GM21390 (cell line): ENCODE results near the gene ANAPC7.
"Not testable (repeated sequence)": the region's sequence is repeated elsewhere in the genome, so short reads cannot be mapped to it uniquely, and the experiment has no call there.

ENCODE experiments used
- ATAC-seq: cut with Tn5 transposase; IDR thresholded peaks from one replicate; pipeline ENCODE4 v1.9.1; 2021; ENCODE audit not compliant: unreplicated experiment

The ANAPC7 gene

DNA sequence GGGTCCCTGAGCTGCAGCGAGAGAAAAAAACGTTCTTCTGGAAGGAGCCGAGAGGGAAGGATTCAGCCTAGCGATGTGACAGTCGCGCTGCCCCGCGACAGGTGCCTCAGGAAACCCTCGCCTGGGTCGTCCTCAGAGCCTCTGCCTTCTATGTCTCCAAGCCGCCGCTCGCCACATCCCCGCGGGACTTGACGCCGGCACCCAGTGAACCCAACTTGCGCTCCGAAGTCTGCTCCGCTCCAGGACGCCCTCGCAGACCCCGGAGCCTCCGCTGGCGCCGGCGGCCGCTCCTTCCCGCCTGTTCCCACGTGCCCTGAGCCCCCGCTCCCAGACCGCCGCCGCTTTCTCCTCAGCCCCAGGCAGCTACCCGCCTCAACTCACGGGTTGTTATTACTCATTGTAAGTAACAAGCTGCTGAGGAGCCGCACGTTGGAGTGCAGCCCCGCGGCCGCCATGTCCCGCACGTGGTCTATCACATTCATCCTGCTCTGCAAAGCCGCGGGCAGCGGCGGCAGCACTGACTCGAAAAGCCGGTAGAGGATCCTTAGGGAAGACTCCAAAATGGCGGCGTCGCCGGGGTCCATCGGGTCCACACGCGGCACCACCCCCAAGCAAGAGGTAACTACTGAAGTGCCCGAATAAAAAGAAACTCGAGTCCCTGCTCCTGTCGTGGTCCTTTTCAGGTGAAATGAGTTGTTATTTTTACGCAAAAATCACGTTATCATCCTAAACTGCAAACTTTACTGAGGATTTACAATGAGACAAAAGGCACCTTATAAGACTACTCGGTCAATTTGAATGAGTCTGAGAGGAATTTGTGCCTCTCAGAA lies at the start of gene ANAPC7:
Gene ANAPC7, minus strand, starts transcription at position 563 of the 830 bp plus-strand sequence. Its CDS starts 81 bp downstream, at position 482.
- peak; percentile 69 for ATAC-seq

DNA sequence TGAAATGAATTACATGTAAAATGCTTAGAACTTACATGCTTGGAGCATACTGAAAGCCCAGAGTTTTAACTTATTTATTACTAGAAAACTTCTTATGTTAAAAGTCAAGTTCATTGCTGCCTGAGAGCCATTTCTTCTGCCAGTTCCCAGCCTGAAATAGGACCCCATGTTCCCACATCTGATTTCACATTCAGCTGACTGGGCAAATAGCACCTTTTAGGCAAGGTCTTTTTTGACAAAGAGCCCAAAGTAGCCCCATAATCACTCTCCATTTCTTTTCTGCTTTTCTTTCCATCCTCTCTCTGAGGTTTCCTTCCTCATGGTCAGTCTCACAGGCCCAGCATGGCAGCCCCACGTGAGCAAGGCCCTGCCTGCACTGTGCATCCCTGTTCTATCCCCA lies 47.8 kb upstream of the ANAPC7 start:
- ATAC-seq = no peak

- ATAC-seq = peak; percentile 90
Observed at GRCh38 chr12:110449799-110450497, 46.4 kb upstream of the ANAPC7 start, which contains the start of gene ARPC3. TSS of gene ARPC3 (minus strand) at chr12:110450337. CDS start at chr12:110450260, 77 bp downstream.

GRCh38 chr12:110444455-110444854 lies 40.9 kb upstream of the ANAPC7 start:
- no peak for ATAC-seq

DNA sequence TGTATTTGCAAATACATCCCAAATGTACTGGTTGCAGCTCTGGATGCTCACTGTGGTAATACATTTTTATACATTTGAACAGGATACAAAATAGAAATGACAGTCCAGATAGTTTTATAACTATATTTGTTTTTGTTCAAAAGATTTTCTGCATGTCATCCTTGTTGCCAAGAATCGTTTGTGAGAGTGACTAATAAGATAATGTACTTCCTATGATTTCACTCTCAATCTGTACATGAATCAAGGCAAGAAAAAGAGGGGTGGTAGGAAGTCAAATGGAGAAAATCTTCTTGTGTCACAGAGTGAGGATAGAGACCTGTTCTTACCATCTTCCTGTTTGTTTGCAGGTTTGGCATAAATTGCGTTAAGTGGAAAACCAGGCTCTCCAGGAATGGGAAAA lies 32.7 kb upstream of the ANAPC7 start:
- no peak for ATAC-seq

DNA sequence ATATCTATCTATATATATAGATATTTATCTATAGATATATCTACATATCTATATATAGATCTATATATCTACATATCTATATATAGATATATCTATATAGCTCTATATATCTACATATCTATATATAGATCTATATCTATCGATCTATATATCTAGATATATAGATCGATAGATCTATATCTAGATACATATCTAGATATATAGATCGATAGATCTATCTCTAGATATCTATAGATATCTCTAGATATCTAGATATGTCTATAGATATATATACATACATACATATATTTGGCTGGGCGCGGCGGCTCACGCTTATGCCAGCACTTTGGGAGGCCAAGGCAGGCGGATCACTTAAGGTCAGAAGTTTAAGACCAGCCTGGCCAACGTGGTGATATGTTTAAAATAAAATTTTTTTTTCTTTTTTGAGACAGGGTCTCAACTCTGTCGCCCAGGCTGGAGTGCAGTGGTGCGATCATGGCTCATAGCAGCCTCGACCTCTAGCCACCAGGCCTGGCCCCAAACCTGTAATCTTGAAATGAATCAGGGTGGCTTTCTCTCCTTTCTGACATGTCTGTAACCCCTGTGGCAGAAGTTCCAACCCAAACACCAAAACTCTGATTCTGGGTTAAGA lies 28.6 kb upstream of the ANAPC7 start:
- ATAC-seq = no peak

DNA sequence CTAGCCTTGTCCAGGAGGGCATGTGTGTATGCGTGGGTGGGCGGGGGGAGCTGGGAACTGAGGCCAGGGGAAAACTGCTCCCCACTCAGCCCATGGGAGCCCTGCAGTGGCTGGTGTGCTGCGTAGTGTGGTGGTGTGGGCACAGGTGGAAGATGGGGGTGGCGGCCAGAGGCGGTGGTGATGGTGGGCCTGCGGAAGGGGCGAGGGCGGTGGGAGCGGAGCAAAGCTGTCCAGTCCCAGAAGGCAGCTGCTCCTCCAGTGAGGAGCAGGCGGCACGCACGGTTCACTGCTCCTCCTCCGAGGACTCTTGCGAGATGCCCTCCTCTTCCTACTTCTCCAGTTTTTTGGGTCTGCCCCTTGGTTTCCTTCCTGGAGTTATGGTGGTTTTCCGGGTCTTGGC lies 26.2 kb upstream of the ANAPC7 start:
- ATAC-seq = not testable (repeated sequence)

DNA sequence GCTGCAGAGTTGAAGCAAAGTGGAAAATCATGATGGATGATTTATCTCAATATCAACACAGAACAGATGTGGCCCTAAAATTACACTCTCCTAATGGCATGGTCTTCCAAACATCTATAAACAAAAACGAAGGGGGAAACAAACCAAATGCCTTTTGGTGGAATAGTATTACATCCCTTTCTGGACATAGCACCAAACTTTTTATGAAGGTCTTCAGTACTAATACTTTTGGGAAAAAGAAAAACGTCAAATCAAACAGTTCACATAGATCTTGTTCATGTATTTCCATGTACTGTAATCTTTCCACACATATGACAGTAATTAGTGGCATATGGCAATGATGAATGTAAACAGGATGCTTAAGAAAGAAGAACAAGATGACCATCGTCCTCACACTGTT lies 22.9 kb upstream of the ANAPC7 start:
- ATAC-seq = no peak

GRCh38 chr12:110424237-110424636 lies 20.7 kb upstream of the ANAPC7 start:
- ATAC-seq = no peak

DNA sequence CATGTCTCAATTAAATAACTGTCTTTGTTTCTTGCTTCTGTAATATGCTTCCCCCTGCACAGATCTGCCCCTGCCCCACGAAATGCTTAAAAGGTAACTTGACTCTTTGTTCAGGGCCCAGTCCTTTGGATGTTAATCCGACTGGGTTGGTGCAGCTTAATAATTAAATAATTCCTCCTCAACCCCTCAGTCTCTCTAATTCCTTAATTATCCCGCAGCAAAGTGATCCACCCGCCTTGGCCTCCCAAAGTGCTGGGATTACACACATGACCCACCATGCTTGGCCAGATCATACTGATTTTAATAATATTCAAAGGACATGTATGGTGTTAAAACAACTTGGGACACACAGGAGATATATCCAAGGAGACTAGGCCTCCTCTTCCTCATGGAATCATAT lies 18.2 kb upstream of the ANAPC7 start:
- ATAC-seq = no peak

- ATAC-seq = no peak
Observed at GRCh38 chr12:110421159-110421661, 17.7 kb upstream of the ANAPC7 start.

- not testable (repeated sequence) for ATAC-seq
Observed at GRCh38 chr12:110420644-110421043, 17.1 kb upstream of the ANAPC7 start.

DNA sequence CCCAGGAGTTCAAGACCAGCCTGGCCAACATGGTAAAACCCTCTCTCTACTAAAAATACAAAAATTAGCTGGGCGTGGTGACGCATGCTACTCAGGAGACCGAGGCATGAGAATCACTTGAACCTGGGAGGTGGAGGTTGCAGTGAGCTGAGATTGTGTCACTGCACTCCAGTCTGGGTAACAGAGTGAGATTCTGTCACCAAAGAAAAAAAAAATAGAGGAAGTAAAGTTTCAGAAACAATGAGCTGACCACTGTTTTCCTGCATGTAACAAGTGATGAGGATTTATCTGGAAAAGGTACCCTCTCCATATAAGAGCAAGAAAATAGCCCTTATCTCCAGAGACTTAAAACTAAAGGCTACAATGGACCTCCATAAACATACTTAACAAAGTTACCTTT lies 13.6 kb upstream of the ANAPC7 start:
- ATAC-seq = not testable (repeated sequence)

DNA sequence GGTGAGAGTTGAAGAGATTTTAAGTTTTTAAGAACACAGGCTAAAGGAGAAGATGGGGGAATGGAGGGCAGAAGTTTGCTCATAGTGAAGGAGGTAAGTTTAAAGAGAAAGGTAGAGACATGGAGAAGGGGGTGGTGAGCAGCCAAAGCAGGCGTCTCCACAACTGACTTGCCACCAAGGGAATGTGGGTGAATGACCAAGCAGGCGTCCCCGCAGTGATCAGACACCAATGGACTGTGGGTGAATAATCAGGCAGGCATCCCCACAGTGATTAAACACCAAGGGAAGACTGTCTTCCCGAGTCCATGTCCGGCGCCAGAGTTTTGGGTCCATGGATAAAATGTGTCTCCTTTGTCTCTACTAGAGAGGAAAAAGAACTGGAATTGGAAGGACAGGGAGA lies 6.6 kb upstream of the ANAPC7 start:
- not testable (repeated sequence) for ATAC-seq

GRCh38 chr12:110405126-110405662 lies 1.7 kb upstream of the ANAPC7 start:
- not testable (repeated sequence) for ATAC-seq

- no peak for ATAC-seq
Observed at GRCh38 chr12:110403976-110404682, 621 bp upstream of the ANAPC7 start.

DNA sequence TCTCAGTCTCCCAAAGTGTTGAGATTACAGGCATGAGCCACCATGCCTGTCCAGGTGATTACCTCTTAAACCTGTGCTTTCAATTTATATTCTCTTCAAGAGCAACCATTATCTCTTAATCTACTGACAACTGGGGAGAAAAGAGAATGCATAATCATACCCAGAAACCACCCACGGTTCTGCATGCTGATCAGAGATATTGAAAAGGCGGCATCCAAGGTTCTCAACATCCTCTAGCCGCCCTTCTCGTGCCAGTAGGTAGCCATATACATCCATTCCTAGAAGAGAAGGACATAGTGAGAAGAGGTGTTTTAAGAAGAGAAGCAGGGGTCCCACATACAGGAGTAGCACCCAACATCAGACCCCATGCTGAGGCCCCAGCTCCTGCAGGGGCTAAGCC lies 20.8 kb downstream of the ANAPC7 start:
- ATAC-seq = no peak

DNA sequence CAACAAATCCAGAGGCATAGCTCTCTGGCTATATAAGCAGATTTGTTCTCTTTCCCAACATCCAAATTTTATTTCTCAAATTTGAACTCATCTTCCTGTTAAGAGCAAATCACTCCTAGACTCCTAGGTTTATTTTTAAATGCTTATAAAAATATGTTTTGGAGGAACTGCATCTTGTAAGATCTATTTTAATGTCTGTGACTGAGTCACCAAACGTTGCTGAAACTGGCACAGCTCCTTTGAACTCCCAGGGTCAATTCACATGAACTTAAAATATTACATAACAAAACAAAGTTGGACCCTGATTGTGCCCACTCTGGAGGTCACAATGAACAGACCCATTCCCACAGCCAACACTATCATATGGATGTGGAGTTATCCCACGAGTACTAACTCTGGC lies 23.9 kb downstream of the ANAPC7 start:
- ATAC-seq = no peak

GRCh38 chr12:110379197-110379596 lies 24.3 kb downstream of the ANAPC7 start:
- no peak for ATAC-seq

GRCh38 chr12:110378131-110378790 lies 25.2 kb downstream of the ANAPC7 start:
- ATAC-seq = not testable (repeated sequence)
